HAP-1 (cell line): ENCODE results near the gene THAP7.
A peak's percentile ranks its signal among the peaks of the same experiment; 100 is the strongest.
"Not testable (repeated sequence)": the region's sequence is repeated elsewhere in the genome, so short reads cannot be mapped to it uniquely, and the experiment has no call there.

Source experiments
- DNase-seq, 2 experiments: peaks; one replicate each; pipeline ENCODE4 v3.0.0-alpha.2; 2016 to 2020; ENCODE audit warnings: low spot score in 2 of 2
- H3K27me3 ChIP-seq: fragments of 250-450 bp; sonication (Bioruptor Pico); 2 replicates; pipeline ENCODE4 v1.5.1; 2020; ENCODE audit warnings: low read depth, mild to moderate bottlenecking, moderate library complexity
- H3K36me3 ChIP-seq: fragments of 250-450 bp; sonication (Bioruptor Pico); replicated peaks from 2 replicates; pipeline ENCODE4 v1.5.1; 2020; ENCODE audit warnings: mild to moderate bottlenecking
- H3K4me1 ChIP-seq: fragments of 250-450 bp; sonication (Bioruptor Pico); 2 replicates; pipeline ENCODE4 v1.5.1; 2020; ENCODE audit warnings: mild to moderate bottlenecking
- H3K4me3 ChIP-seq: fragments of 250-450 bp; sonication (Bioruptor Pico); 2 replicates; pipeline ENCODE4 v1.5.1; 2020; ENCODE audit warnings: mild to moderate bottlenecking, moderate library complexity
- H3K9me3 ChIP-seq: fragments of 250-450 bp; sonication (Bioruptor Pico); 2 replicates; pipeline ENCODE4 v1.5.1; 2020; ENCODE audit warnings: mild to moderate bottlenecking, moderate library complexity
- in situ Hi-C: fragments of 300-500 bp; cut with MboI; formaldehyde crosslinking; loops from 3 replicates; pipeline ENCODE4 v1.14.3; 2020; ENCODE audit warnings: low sequenced_read_pairs, inconsistent platforms, mixed read lengths

Gene THAP7

GRCh38 chr22:21001601-21002325 lies at the start of gene THAP7:
Gene THAP7, minus strand, starts transcription at chr22:21002118. Its CDS starts 207 bp downstream, at chr22:21001911.
- Histone ChIP-seq H3K4me3 (peak within 1 kb of the TSS; percentile 77), H3K36me3 (peaks cover 36% of the 10 kb centered on the region), H3K27me3 (no peaks in the 10 kb centered on the region), H3K4me1 (peaks cover 12% of the 10 kb centered on the region), H3K9me3 (no peaks in the 10 kb centered on the region)
- DNase-seq: peak; percentile 87 to 98
- in situ Hi-C loops: no loop called here

- Histone ChIP-seq H3K4me1 (no peaks in the 10 kb centered on the region), H3K4me3 (no peak overlapping the region), H3K36me3 (no peaks in the 10 kb centered on the region), H3K9me3 (no peaks in the 10 kb centered on the region), H3K27me3 (no peaks in the 10 kb centered on the region)
- no peak for DNase-seq
- in situ Hi-C loops: no loop called here
Measured at GRCh38 chr22:21051145-21051830, 49.4 kb upstream of the THAP7 start.

DNA sequence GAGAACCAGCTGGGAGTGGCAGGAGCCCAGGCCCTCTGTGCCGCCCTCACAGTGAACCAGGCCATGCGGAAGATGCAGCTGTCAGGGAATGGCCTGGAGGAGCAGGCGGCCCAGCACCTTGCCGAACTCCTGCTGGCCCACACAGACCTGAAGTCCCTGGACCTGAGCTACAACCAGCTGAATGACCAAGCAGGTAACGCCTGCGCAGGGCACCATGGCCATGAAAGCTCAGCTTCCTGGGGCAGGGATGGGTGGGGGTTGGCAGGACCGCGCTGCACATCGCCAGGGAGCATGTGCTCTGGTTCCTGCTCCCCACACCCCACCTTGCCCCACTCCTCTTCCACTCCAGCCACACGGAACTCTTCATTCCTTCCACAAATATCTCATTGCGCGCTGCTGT lies 47.0 kb upstream of the THAP7 start:
- H3K36me3 ChIP-seq, DNase-seq, H3K9me3 ChIP-seq, H3K27me3 ChIP-seq, H3K4me1 ChIP-seq, H3K4me3 ChIP-seq, in situ Hi-C loops: not testable (repeated sequence)

DNA sequence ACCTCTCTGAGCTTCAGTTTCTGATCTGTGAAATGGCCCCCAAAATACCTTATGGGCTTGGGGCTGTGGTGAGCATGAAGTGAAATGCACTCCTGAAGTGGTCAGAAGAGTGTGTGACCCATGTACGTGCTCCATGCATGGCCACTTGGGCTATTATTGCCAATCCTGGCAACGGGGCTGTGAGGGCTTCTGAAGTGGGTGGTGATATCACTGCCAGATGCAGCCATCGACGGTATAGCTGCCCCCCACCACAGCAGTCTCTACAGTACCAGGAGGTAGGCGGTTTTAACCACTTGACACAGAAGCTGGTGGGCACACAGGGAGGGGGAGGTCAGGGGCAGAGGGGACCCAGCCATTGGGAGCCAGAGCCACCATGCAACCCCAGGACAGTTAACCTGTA lies 46.5 kb upstream of the THAP7 start:
- H3K27me3 ChIP-seq, H3K9me3 ChIP-seq, H3K4me1 ChIP-seq, H3K4me3 ChIP-seq, H3K36me3 ChIP-seq, in situ Hi-C loops, DNase-seq: not testable (repeated sequence)

DNA sequence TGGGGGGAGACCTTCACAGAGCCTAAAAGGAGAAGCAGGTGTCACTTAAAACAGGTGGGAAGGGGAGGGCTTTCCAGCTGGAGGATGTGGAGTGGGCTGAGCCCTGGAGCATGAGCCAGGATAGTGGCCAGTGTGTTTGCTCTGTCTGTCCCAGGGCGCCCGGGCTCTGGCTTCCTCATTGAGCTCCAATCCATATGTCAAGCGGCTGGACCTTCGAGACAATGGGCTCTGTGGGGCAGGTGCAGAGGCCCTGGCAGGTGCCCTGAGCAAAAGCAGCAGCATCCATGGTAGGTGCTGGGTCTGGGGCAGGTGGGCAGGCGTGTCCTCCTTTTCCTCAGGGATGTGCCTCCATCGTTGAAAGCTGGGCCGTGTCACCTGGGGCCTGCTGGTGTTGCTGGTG lies 45.8 kb upstream of the THAP7 start:
- Histone ChIP-seq H3K4me1 (peaks cover 4% of the 10 kb centered on the region; the same call in 1 of the 2 replicates), H3K27me3 (no peaks in the 10 kb centered on the region), H3K4me3 (no peak overlapping the region), H3K36me3 (no peaks in the 10 kb centered on the region), H3K9me3 (no peaks in the 10 kb centered on the region)
- no peak for DNase-seq
- in situ Hi-C loops: no loop called here

DNA sequence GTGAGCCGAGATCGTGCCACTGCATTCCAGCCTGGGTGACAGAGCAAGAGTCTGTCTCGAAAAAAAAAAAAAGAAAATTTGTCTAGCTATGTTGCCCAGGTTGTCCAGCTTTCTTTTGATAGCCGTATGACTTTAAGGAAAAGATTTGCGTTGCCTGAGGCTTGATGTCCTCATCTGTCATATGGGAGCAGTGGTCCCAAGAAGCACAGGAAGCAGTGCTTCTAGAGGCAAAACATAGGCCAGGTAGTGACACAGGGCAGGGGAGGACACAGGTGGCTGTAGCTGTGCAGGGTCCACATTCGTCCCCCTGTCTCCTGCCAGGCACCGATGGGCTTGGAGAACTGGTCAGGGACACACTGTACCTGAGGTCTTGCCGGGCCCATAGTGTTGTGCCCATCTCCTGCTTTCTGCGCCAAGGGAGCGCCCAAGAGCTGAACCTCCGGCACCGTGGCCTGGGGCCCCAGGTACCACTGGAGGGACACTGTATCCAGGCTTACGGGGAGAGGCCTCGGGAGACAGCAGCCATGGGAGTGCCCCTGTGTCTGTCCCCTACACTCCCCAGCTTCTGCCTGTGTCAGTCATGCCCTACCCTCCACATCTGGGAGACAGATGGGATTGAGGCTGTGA lies 45.2 kb upstream of the THAP7 start:
- DNase-seq: no peak
- H3K9me3 ChIP-seq: no peaks in the 10 kb centered on the region
- H3K27me3 ChIP-seq: no peaks in the 10 kb centered on the region
- no peak overlapping the region for H3K4me3 ChIP-seq
- peaks cover 4% of the 10 kb centered on the region; the same call in 1 of the 2 replicates for H3K4me1 ChIP-seq
- in situ Hi-C loops: no loop called here
- no peaks in the 10 kb centered on the region for H3K36me3 ChIP-seq

GRCh38 chr22:21045585-21046294 lies 43.8 kb upstream of the THAP7 start, which contains the start of gene LRRC74B:
Gene LRRC74B, plus strand, starts transcription at chr22:21045946. Its CDS starts 41 bp downstream, at chr22:21045987.
- H3K4me3 ChIP-seq: peak within 1 kb of the TSS; percentile 41
- H3K27me3 ChIP-seq: no peaks in the 10 kb centered on the region
- DNase-seq: peak; percentile 88 to 96
- peaks cover 4% of the 10 kb centered on the region; the same call in 1 of the 2 replicates for H3K4me1 ChIP-seq
- in situ Hi-C loops: no loop called here
- no peaks in the 10 kb centered on the region for H3K36me3 ChIP-seq
- H3K9me3 ChIP-seq: no peaks in the 10 kb centered on the region

DNA sequence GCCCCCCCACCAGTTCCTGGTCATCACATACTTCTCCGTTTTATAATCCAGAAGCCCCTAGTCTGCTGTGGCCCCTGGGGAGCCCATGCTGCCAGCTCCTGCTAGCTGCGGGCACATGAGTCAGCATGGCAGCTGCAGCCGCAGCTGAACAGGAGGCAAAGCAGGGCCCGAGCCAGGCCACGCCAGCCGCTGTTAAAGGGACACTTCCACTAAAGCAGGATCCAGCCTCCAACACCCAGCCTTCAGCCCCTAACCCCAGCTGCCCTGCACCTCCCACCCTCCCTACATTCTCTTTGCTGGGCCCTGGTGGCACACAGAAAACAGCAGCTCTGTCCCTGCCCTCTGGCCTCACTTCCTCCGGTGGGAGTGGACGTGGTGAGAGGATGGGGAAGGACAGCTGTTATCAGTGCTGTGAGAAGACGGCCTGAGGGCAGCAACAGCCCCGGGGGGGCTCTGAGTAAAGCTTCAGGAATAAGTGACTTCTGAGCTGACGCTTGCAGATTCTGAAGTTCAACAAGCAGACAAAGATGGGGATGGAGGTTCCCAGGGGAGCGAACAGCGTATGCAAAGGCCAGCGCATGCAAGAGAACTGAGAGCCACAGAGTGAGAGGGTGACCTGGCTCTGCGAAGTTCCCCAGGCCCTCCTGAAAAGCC lies 43.1 kb upstream of the THAP7 start:
- Histone ChIP-seq H3K9me3 (no peaks in the 10 kb centered on the region), H3K4me1 (peaks cover 4% of the 10 kb centered on the region; the same call in 1 of the 2 replicates), H3K36me3 (no peaks in the 10 kb centered on the region), H3K27me3 (no peaks in the 10 kb centered on the region), H3K4me3 (no peak overlapping the region)
- in situ Hi-C loops: no loop called here
- DNase-seq: no peak

GRCh38 chr22:21043860-21044535 lies 42.1 kb upstream of the THAP7 start:
- Histone ChIP-seq H3K27me3 (no peaks in the 10 kb centered on the region), H3K4me1 (peaks cover 4% of the 10 kb centered on the region; the same call in 1 of the 2 replicates), H3K9me3 (no peaks in the 10 kb centered on the region), H3K4me3 (no peak overlapping the region), H3K36me3 (no peaks in the 10 kb centered on the region)
- in situ Hi-C loops: no loop called here
- DNase-seq: no peak

GRCh38 chr22:21042978-21043859 lies 41.3 kb upstream of the THAP7 start:
- H3K27me3 ChIP-seq: no peaks in the 10 kb centered on the region
- no peaks in the 10 kb centered on the region for H3K36me3 ChIP-seq
- H3K4me3 ChIP-seq: no peak overlapping the region
- no peak for DNase-seq
- in situ Hi-C loops: no loop called here
- peaks cover 4% of the 10 kb centered on the region; the same call in 1 of the 2 replicates for H3K4me1 ChIP-seq
- no peaks in the 10 kb centered on the region for H3K9me3 ChIP-seq

- no peaks in the 10 kb centered on the region for H3K9me3 ChIP-seq
- in situ Hi-C loops: no loop called here
- no peak overlapping the region for H3K4me3 ChIP-seq
- H3K27me3 ChIP-seq: no peaks in the 10 kb centered on the region
- H3K36me3 ChIP-seq: no peaks in the 10 kb centered on the region
- DNase-seq: no peak
- H3K4me1 ChIP-seq: peaks cover 4% of the 10 kb centered on the region; the same call in 1 of the 2 replicates
Measured at GRCh38 chr22:21041937-21042336, 40.0 kb upstream of the THAP7 start.

GRCh38 chr22:21039158-21039557 lies 37.2 kb upstream of the THAP7 start:
- H3K9me3 ChIP-seq, H3K4me1 ChIP-seq, H3K27me3 ChIP-seq, DNase-seq, H3K36me3 ChIP-seq, H3K4me3 ChIP-seq, in situ Hi-C loops: not testable (repeated sequence)
